Esophagus (tissue), 2 donors: Measurements from ENCODE around the gene MATR3. TPM values are rescaled to one million over a fixed set of nuclear protein-coding genes. Genes with fewer than 3 reads are reported as not detected.

Source experiments
- H3K27ac ChIP-seq, 2 donors: one replicate each; pipeline ENCODE4 v1.5.1; 2013; ENCODE audit warnings: low read depth in 2 of 2, mild to moderate bottlenecking in 2 of 2, inconsistent platforms in 1 of 2, low read length in 1 of 2, moderate library complexity in 1 of 2
- H3K27me3 ChIP-seq, 2 donors: one replicate each; pipeline ENCODE4 v1.6.1; 2013; ENCODE audit warnings: low read length in 2 of 2, control low read depth in 1 of 2, mild to moderate bottlenecking in 1 of 2; ENCODE audit not compliant: insufficient read depth in 2 of 2, control insufficient read depth in 1 of 2
- H3K36me3 ChIP-seq, 2 donors: one replicate each; pipeline ENCODE4 v1.6.1; 2013; ENCODE audit warnings: low read length in 1 of 2; ENCODE audit not compliant: control insufficient read depth in 2 of 2, insufficient read depth in 2 of 2
- H3K4me1 ChIP-seq, 2 donors: one replicate each; pipeline ENCODE4 v1.6.1; 2013; ENCODE audit warnings: low read length in 1 of 2; ENCODE audit not compliant: control insufficient read depth in 2 of 2, insufficient read depth in 2 of 2
- H3K4me3 ChIP-seq, 2 donors: one replicate each; pipeline ENCODE4 v1.5.1; 2013; ENCODE audit warnings: low read length in 2 of 2, mild to moderate bottlenecking in 2 of 2, low read depth in 1 of 2, moderate library complexity in 1 of 2
- H3K9me3 ChIP-seq, 2 donors: one replicate each; pipeline ENCODE4 v1.6.1; 2013; ENCODE audit warnings: mild to moderate bottlenecking in 2 of 2, low read depth in 1 of 2, low read length in 1 of 2, moderate library complexity in 1 of 2; ENCODE audit not compliant: control insufficient read depth in 2 of 2, insufficient read depth in 1 of 2
- WGBS, 2 donors: extraction: QIAGEN DNeasy Blood & Tissue Kit; methylation state at CpG; one replicate each; pipeline ENCODE4 v1.1.7; 2013; 5-methylcytosine and 5-hydroxymethylcytosine counted together
- polyA plus RNA-seq, 2 donors: library from polyadenylated mRNA; stranded (reverse); fragments of 200-250 nt; gene quantifications; one replicate each; pipeline ENCODE4 v1.2.3, GENCODE V29; 2013
- donor health status: healthy with polysubstance abuse.
- donor health status: Bipolar disorder and iron deficiency.

MATR3 gene
- polyA plus RNA-seq, 2 donors, result 54.3 to 77.2 TPM

DNA sequence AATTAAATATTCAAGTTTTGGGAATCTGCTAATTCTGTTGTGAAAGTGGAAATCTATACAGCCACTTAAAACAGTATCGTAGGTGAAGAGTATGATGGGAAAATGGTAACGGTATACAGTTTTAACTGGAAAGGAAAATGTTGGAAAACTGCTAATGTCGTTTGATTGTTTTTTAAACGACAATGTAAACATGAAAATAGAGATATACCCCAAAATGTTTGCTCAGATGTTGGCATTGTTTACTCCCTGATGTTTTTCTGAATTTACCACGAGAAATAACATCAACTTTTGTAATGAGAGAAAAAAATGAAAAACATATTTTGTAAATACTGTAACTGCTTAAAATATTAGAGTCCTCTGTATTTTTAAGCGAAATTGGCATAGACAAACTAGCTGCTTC is 2.7 kb downstream of the MATR3 start:
- Histone ChIP-seq H3K9me3 (no peaks in the 10 kb centered on the region), H3K36me3 (no peaks in the 10 kb centered on the region), H3K27ac (no peak overlapping the region), H3K4me1 (peaks cover 2 to 5% of the 10 kb centered on the region in 2 donors), H3K27me3 (no peaks in the 10 kb centered on the region), H3K4me3 (no peak overlapping the region)
- 44 to 51% methylated on average over 6 of the region's 6 CpGs for WGBS, 2 donors

DNA sequence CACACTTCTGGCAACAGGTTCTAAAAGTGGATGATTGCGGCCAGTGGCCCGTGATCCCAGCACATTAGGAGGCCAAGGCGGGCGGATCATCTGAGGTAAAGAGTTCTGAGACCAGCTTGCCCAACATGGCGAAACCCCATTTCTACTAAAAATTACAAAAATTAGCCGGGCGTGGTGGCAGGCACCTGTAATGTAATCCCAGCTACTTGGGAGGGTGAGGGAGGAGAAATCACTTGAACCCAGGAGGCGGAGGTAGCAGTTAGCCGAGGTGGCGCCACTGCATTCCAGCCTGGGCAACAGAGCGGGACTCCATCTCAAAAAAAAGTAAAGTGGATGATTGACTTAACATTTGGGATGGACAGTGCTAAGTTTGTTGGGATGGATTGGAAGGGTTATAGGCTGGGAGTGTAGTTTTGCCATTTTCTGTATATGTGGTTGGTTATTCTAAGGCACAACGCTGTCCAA is 3.4 kb downstream of the MATR3 start:
- H3K36me3 ChIP-seq, result no peaks in the 10 kb centered on the region
- no peak overlapping the region for H3K27ac ChIP-seq
- H3K27me3 ChIP-seq, result no peaks in the 10 kb centered on the region
- H3K9me3 ChIP-seq, result no peaks in the 10 kb centered on the region
- WGBS, 2 donors, result 75 to 77% methylated on average over 12 of the region's 12 CpGs
- no peak overlapping the region for H3K4me3 ChIP-seq
- peaks cover 2 to 5% of the 10 kb centered on the region in 2 donors for H3K4me1 ChIP-seq

DNA sequence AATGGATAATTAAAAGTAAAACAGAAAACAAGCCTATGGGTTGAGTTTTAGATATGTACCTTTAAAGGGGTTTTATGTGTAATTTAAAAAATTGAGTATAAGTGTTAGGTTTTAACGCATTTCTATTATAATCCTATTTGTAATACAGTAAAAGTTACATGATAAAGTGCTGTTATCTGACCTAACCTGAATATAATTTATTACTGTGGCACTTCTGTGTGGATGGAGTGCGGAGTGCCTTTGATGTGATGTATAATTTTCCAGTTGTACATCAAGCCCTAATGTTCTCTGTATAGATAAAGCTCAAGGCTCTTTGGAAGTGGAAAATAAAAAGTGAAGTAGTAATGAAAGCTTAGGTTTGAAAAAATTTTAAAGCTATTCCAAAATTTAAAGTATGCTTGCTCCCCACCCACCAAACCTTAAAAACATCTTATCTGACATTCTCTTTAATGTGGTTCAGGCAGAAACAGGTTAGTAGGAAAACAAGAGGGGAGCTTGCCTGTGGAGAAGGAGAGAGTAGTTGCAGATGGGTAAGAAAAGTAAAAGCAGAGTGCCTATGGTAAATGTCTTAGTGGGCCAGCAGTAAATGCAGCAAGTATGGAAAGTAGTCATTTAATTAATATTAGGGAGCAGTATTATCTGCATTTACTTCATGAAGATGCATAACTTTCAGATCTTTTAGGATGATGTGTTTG is 4.0 kb downstream of the MATR3 start:
- H3K4me1 ChIP-seq, result peaks cover 2 to 5% of the 10 kb centered on the region in 2 donors
- no peaks in the 10 kb centered on the region for H3K27me3 ChIP-seq
- H3K27ac ChIP-seq, result no peak overlapping the region
- H3K9me3 ChIP-seq, result no peaks in the 10 kb centered on the region
- no peaks in the 10 kb centered on the region for H3K36me3 ChIP-seq
- WGBS, 2 donors, result 46 to 59% methylated on average over 2 of the region's 2 CpGs
- no peak overlapping the region for H3K4me3 ChIP-seq

DNA sequence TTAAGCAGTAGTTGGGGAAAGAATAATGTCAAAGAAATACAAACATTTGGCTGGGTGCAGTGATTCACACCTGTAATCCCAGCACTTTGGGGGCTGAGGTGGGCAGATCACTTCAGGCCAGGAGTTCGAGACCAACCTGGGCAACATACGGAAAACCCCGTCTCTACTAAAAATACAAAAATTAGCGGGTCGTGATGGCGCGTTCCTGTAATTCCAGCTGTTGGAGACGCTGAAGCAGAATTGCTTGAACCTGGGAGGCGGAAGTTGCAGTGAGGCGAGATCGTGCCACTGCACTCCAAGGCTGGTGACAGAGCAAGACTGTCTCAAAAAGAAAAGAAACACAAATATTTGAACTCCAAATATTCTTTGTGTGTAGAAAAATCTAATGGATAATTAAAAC is 4.7 kb downstream of the MATR3 start:
- no peaks in the 10 kb centered on the region for H3K36me3 ChIP-seq
- H3K27ac ChIP-seq, result peak overlapping the region in 1 of 2 donors; percentile 16
- WGBS, 2 donors, result 46 to 48% methylated on average over 11 of the region's 11 CpGs
- H3K4me1 ChIP-seq, result peaks cover 2 to 5% of the 10 kb centered on the region in 2 donors
- H3K4me3 ChIP-seq, result no peak overlapping the region
- H3K27me3 ChIP-seq, result no peaks in the 10 kb centered on the region
- no peaks in the 10 kb centered on the region for H3K9me3 ChIP-seq

DNA sequence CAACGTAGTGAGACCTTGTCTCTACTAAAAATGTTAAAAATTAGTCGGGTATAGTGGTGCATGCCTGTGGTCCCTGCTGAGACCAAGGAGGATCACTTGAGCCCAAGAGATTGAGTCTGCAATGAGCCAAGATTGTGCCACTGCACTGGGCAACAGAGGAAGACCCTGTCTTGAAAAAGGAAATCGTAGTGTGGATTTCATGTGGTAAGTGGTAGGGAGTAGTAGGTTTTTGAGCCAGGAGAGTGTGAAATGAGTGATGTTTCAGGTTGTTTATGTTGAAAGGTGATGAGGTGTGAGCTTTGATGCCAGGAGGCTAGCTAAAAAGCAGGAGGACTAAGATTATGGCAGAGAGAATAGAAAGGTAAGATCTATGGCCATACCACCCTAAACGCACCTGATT is 5.9 kb downstream of the MATR3 start:
- Histone ChIP-seq H3K4me1 (peaks cover 2 to 10% of the 10 kb centered on the region in 2 donors), H3K27ac (no peak overlapping the region), H3K27me3 (no peaks in the 10 kb centered on the region), H3K4me3 (no peak overlapping the region), H3K36me3 (no peaks in the 10 kb centered on the region), H3K9me3 (no peaks in the 10 kb centered on the region)
- WGBS, 2 donors, result 43 to 44% methylated on average over 4 of the region's 4 CpGs

DNA sequence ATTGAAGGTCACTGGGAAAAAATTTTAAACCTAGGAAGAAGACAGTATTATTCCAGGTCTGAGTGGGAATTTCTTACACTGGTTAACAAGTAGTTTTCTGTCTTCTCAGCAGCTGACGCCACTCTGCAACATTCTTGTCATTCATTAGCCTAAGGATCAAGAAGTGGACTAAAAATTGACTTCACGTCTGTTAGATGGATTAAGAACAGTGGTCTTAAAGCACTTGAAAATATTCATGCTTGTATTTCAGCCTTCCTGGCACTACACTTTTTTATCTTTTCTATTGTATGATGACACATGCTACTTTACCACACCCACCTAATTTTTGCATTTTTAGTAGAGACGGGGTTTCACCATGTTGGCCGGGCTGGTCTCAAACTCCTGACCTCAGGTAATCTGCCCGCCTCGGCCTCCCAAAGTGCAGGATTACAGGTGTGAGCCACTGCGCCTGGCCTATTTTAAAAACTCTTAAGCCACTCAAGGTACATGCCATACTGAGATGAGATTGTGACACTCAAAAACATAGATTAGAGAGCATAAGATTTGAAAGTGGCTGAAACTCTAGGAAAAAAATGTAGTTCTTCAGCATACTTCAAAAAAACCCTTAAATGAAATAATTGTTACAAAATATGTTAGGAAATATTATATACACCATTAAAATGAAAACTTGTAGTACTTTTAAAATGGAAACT is 8.4 kb downstream of the MATR3 start:
- Histone ChIP-seq H3K27ac (no peak overlapping the region), H3K4me3 (no peak overlapping the region), H3K27me3 (no peaks in the 10 kb centered on the region), H3K36me3 (no peaks in the 10 kb centered on the region), H3K4me1 (peaks cover 2 to 6% of the 10 kb centered on the region in 2 donors), H3K9me3 (no peaks in the 10 kb centered on the region)
- 53 to 55% methylated on average over 7 of the region's 7 CpGs for WGBS, 2 donors

DNA sequence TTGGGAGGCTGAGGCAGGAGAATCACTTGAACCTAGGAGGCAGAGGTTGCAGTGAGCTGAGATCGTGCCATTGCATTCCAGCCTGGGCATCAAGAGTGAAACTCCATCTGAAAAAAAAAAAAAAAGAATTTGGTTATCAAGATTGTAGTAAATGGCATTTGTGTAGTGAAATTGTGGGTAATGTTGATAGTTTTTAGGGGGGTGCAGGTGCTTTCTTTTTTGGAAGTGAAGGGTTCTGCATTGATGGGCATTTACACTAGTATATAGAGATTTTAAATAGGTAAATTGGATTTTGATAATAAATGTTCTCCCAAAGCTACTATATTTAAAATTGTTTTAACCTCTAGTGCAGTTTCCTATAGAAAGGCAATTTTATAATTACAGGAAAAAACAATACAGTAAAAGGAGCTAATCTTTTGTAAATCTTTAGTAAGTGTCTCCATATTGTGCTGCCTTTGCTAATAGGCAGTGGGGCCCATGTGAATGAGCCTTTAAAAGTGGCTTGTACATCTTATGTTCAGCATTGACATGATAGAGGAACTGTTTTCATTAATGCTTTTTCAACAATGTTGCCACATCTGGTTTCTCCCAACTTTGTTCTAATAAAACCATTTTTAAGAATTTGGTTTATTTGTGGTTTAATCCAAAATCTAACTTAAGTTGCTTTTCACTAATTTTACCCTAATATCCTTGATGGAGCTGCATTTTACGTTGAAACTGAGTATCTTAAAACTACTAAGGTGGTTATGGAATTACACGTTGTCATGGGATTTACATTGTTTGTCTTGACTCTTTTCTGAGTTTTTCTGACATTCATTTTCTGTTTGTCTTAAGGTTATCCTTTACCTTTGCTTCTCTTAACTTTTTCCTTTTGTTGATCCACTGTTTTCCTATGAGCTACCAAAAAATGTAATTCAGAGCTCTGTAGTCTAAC is 11.1 kb downstream of the MATR3 start:
- H3K36me3 ChIP-seq, result no peaks in the 10 kb centered on the region
- H3K9me3 ChIP-seq, result no peaks in the 10 kb centered on the region
- no peaks in the 10 kb centered on the region for H3K27me3 ChIP-seq
- H3K4me3 ChIP-seq, result no peak overlapping the region
- WGBS, 2 donors, result 26 to 33% methylated on average over 3 of the region's 3 CpGs
- peaks cover 2 to 8% of the 10 kb centered on the region in 2 donors for H3K4me1 ChIP-seq
- no peak overlapping the region for H3K27ac ChIP-seq

DNA sequence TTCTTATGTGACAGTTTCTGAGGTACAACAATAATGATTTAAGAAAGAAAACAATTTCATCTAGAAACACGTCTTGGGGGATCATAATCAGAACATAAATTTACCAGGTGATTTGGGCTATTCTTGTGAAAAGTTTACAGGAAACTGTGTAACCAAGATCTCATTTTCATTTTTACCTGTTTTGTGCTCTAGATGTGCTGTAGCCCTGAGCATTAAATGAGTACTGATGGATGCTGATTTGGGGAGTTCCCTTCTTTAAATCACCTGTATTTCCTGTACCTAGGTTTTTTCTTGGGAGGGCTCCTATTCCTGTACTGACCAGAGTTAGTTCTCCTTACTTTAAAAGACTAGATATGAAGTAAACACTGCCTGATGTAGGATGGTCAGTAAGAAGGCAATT is 12.7 kb downstream of the MATR3 start:
- Histone ChIP-seq H3K36me3 (no peaks in the 10 kb centered on the region), H3K27me3 (no peaks in the 10 kb centered on the region), H3K27ac (no peak overlapping the region), H3K4me1 (peaks cover 0 to 7% of the 10 kb centered on the region in 2 donors), H3K9me3 (no peaks in the 10 kb centered on the region), H3K4me3 (no peak overlapping the region)
- 14 to 24% methylated on average over 1 of the region's 1 CpG for WGBS, 2 donors

DNA sequence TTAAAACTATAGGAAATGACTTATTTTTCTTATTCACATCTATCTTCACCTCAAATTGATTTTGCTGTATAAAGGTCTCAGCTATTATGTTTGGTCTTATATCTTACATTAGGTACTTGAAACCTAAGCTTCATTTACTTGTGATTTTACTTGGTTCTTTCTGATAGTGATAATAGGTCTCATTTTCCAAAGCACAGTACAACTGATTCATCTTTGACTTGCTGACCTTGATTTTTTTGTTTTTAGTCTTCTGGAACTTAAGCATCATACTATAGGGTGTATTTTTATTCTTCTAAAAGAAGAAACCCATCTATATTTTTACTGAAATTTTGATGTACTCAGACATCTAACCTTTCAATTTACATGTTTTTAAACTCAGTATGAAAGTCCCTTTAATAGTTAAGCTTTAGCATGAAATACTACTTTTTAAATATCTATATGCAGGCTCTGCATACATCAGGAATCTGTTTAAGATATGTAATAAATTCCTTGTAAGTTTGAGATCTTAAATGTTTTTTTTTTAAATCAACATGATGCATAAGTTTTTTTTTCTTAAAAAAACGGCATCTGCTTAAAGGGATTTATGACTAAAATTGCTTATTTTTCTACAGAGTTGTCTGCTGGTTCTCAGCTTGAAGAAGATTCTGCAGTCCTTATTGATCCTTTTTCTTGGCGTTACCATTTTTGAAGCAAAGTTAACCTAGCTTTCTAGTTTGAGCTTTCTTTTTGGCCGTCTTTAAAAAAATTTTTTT is 13.3 kb downstream of the MATR3 start:
- 56 to 64% methylated on average over 3 of the region's 3 CpGs for WGBS, 2 donors
- Histone ChIP-seq H3K27me3 (no peaks in the 10 kb centered on the region), H3K4me3 (no peak overlapping the region), H3K36me3 (no peaks in the 10 kb centered on the region), H3K27ac (no peak overlapping the region), H3K9me3 (no peaks in the 10 kb centered on the region), H3K4me1 (peaks cover 0 to 7% of the 10 kb centered on the region in 2 donors)
